GM23338 (cell line): ENCODE data around the gene SLC7A6. TPM values are rescaled to one million over a fixed set of nuclear protein-coding genes. Genes with fewer than 3 reads are reported as not detected.

Source experiments
- ATAC-seq: fragments of 200-7000 bp; cut with Tn5 transposase; 3 replicates; pipeline ENCODE4 v1.9.1; 2020
- DNase-seq: peaks from one replicate; pipeline ENCODE4 v3.0.0-alpha.2; 2015; ENCODE audit warnings: low spot score
- H2AFZ ChIP-seq: fragments of 200-600 bp; sonication (generic); 2 replicates; pipeline ENCODE4 v1.8.0; 2016; ENCODE audit warnings: antibody characterized with exemption, mild to moderate bottlenecking, moderate library complexity
- H3F3A ChIP-seq: fragments of 200-600 bp; sonication (generic); replicated peaks from 2 replicates; pipeline ENCODE4 v1.8.0; 2017; ENCODE audit warnings: antibody characterized with exemption, mixed run types, low read depth
- H3K27ac ChIP-seq: fragments of 200-600 bp; sonication (generic); 2 replicates; pipeline ENCODE4 v1.6.1; 2016; ENCODE audit warnings: low read depth
- H3K27me3 ChIP-seq: fragments of 200-600 bp; sonication (generic); 2 replicates; pipeline ENCODE4 v1.8.0; 2016; ENCODE audit warnings: mild to moderate bottlenecking, mixed run types, moderate library complexity; ENCODE audit not compliant: insufficient read depth
- H3K36me3 ChIP-seq: fragments of 200-600 bp; sonication (generic); 2 replicates; pipeline ENCODE4 v1.8.0; 2016; ENCODE audit warnings: mild to moderate bottlenecking; ENCODE audit not compliant: insufficient read depth
- H3K4me1 ChIP-seq: fragments of 200-600 bp; sonication (generic); 2 replicates; pipeline ENCODE4 v1.8.0; 2016; ENCODE audit warnings: mild to moderate bottlenecking, moderate library complexity; ENCODE audit not compliant: insufficient read depth
- H3K4me2 ChIP-seq: fragments of 200-600 bp; sonication (generic); 2 replicates; pipeline ENCODE4 v1.7.1; 2017; ENCODE audit warnings: mixed run types
- H3K4me3 ChIP-seq: fragments of 200-600 bp; sonication (generic); 2 replicates; pipeline ENCODE4 v1.6.1; 2016; ENCODE audit warnings: mixed run types
- H3K79me2 ChIP-seq: fragments of 200-600 bp; sonication (generic); replicated peaks from 2 replicates; pipeline ENCODE4 v1.8.0; 2017; ENCODE audit warnings: mild to moderate bottlenecking; ENCODE audit not compliant: insufficient read depth
- H3K9me2 ChIP-seq: fragments of 200-600 bp; sonication (generic); 2 replicates; pipeline ENCODE4 v1.8.0; 2017; ENCODE audit not compliant: insufficient read depth
- H4K20me1 ChIP-seq: fragments of 200-600 bp; sonication (generic); replicated peaks from 2 replicates; pipeline ENCODE4 v1.8.0; 2017; ENCODE audit warnings: mild to moderate bottlenecking; ENCODE audit not compliant: insufficient read depth
- H3K27ac Mint-ChIP-seq: 2 replicates; pipeline ENCODE4 v1.8.0; 2020; ENCODE audit warnings: inconsistent platforms, mild to moderate bottlenecking, moderate library complexity, mixed read lengths
- H3K27me3 Mint-ChIP-seq: 3 replicates; pipeline ENCODE4 v1.8.0; 2022; ENCODE audit warnings: low read depth, mild to moderate bottlenecking, moderate library complexity, mixed read lengths, inconsistent platforms; ENCODE audit not compliant: insufficient read depth, poor library complexity
- H3K36me3 Mint-ChIP-seq: 3 replicates; pipeline ENCODE4 v1.8.0; 2021; ENCODE audit warnings: low read depth, mild to moderate bottlenecking, inconsistent platforms, moderate library complexity, mixed read lengths
- H3K4me1 Mint-ChIP-seq: 3 replicates; pipeline ENCODE4 v1.8.0; 2020; ENCODE audit warnings: mild to moderate bottlenecking, inconsistent platforms, mixed read lengths
- H3K4me3 Mint-ChIP-seq: 3 replicates; pipeline ENCODE4 v1.8.0; 2021; ENCODE audit warnings: moderate library complexity, mild to moderate bottlenecking, inconsistent platforms, mixed read lengths
- H3K9me3 Mint-ChIP-seq: 3 replicates; pipeline ENCODE4 v1.8.0; 2020; ENCODE audit warnings: moderate library complexity, mild to moderate bottlenecking, inconsistent platforms, mixed read lengths
- CREB1 ChIP-seq: fragments of 250-450 bp; sonication (Bioruptor Pico); IDR thresholded peaks from 2 replicates; pipeline ENCODE4 v1.5.0; 2020; ENCODE audit warnings: low read depth, mild to moderate bottlenecking, moderate library complexity
- CTCF ChIP-seq, 2 experiments: fragments of 200-600 bp in 1 of 2; sonication (generic) in 1 of 2; conservative IDR thresholded peaks; 2 replicates each; pipeline versions ENCODE4 v1.5.1 to v1.6.1; 2016 to 2017; ENCODE audit warnings: antibody characterized with exemption in 2 of 2, low read depth in 2 of 2, mild to moderate bottlenecking in 2 of 2, moderate library complexity in 1 of 2
- ETS1 ChIP-seq: IDR thresholded peaks from 2 replicates; pipeline ENCODE4 v1.6.1; 2016; ENCODE audit warnings: antibody characterized with exemption
- EZH2 ChIP-seq: fragments of 200-600 bp; sonication (generic); IDR thresholded peaks from one replicate; pipeline ENCODE4 v1.8.0; 2017; ENCODE audit warnings: antibody characterized with exemption, mild to moderate bottlenecking, low read depth; ENCODE audit not compliant: unreplicated experiment
- EZH2phosphoT487 ChIP-seq: fragments of 200-600 bp; sonication (generic); IDR thresholded peaks from one replicate; pipeline ENCODE4 v1.8.1; 2018; ENCODE audit warnings: antibody characterized with exemption; ENCODE audit not compliant: unreplicated experiment
- JUNB ChIP-seq: IDR thresholded peaks from one replicate; pipeline ENCODE4 v1.6.1; 2016; ENCODE audit warnings: antibody characterized with exemption; ENCODE audit not compliant: unreplicated experiment
- NANOG ChIP-seq: IDR thresholded peaks from 2 replicates; pipeline ENCODE4 v1.6.1; 2016; ENCODE audit warnings: antibody characterized with exemption, borderline replicate concordance
- POLR2AphosphoS5 ChIP-seq: IDR thresholded peaks from 2 replicates; pipeline ENCODE4 v1.6.1; 2016; ENCODE audit warnings: antibody characterized with exemption, low read depth
- REST ChIP-seq: IDR thresholded peaks from one replicate; pipeline ENCODE4 v1.6.1; 2018; ENCODE audit warnings: antibody characterized with exemption; ENCODE audit not compliant: unreplicated experiment
- STAT1 ChIP-seq: IDR thresholded peaks from one replicate; pipeline ENCODE4 v1.6.1; 2016; ENCODE audit warnings: antibody characterized with exemption; ENCODE audit not compliant: unreplicated experiment
- ZNF114 ChIP-seq: fragments of 250-450 bp; sonication (Bioruptor Pico); IDR thresholded peaks from 2 replicates; pipeline ENCODE4 v1.5.0; 2020; ENCODE audit warnings: mild to moderate bottlenecking, moderate library complexity
- ZNF331 ChIP-seq: fragments of 250-450 bp; sonication (Bioruptor Pico); IDR thresholded peaks from 2 replicates; pipeline ENCODE4 v1.5.0; 2020; ENCODE audit warnings: low read depth, mild to moderate bottlenecking, moderate library complexity
- ZNF462 ChIP-seq: fragments of 250-450 bp; sonication (Bioruptor Pico); IDR thresholded peaks from 2 replicates; pipeline ENCODE4 v1.5.0; 2020; ENCODE audit warnings: mild to moderate bottlenecking, moderate library complexity
- polyA plus RNA-seq: library from polyadenylated mRNA; unstranded; fragments of >200 nt; fragmentation: Nextera tagmentation; extraction: Ambion mirVana; gene quantifications from 2 replicates; pipeline ENCODE4 v1.2.1, GENCODE V29; 2016
- total RNA-seq: library from RNA; depleted of rRNA; stranded (reverse); fragments of >200 nt; shearing (Covaris generic); gene quantifications from 2 replicates; pipeline ENCODE4 v1.2.3, GENCODE V29; 2014

The SLC7A6 gene
- total and polyA plus RNA-seq, 2 experiments from 2014 or later: 16.6 to 30.9 TPM

- H3K4me1 Mint-ChIP-seq: peaks cover 8% of the 10 kb centered on the region
- H2AFZ ChIP-seq: no peak overlapping the region
- no peaks in the 10 kb centered on the region for H3K79me2 ChIP-seq
- no peak overlapping the region for H3K27ac Mint-ChIP-seq
- H3K4me2 ChIP-seq: no peak overlapping the region
- H4K20me1 ChIP-seq: peaks cover 6% of the 10 kb centered on the region; the same call in 1 of the 2 replicates
- H3F3A ChIP-seq: no peaks in the 10 kb centered on the region
- no peaks in the 10 kb centered on the region for H3K27me3 ChIP-seq
- no peak overlapping the region for H3K4me3 Mint-ChIP-seq
- H3K36me3 Mint-ChIP-seq: peaks cover 26% of the 10 kb centered on the region
- H3K27me3 Mint-ChIP-seq: no peaks in the 10 kb centered on the region
- ATAC-seq: no peak
- no peaks in the 10 kb centered on the region for H3K9me2 ChIP-seq
- no peak for DNase-seq
- no peaks in the 10 kb centered on the region for H3K4me1 ChIP-seq
- H3K36me3 ChIP-seq: peaks cover 7% of the 10 kb centered on the region; the same call in 1 of the 2 replicates
- H3K4me3 ChIP-seq: no peak overlapping the region
- no peaks in the 10 kb centered on the region for H3K9me3 Mint-ChIP-seq
- no peak for TF ChIP-seq ETS1
- TF ChIP-seq CTCF (conservative IDR thresholded peaks at IDR 0.05; ENCODE audit: low read depth in 2 of 2): no peak
- no peak for TF ChIP-seq STAT1
- no peak for TF ChIP-seq ZNF114 (CRISPR knock-in tag)
- no peak for TF ChIP-seq NANOG
- no peak for TF ChIP-seq ZNF331 (CRISPR knock-in tag)
- no peak for TF ChIP-seq EZH2
- no peak for TF ChIP-seq REST
- TF ChIP-seq POLR2AphosphoS5: no peak
- TF ChIP-seq JUNB: no peak
- no peak for TF ChIP-seq CREB1 (CRISPR knock-in tag)
- TF ChIP-seq EZH2phosphoT487: no peak
- no peak for TF ChIP-seq ZNF462
- no peak overlapping the region for H3K27ac ChIP-seq
These were observed 23.9 kb downstream of the SLC7A6 start for GRCh38 chr16:68288252-68288650.
